Bone marrow (tissue), 2 donors: ENCODE measurements around the gene LMO1.

ENCODE experiments used
- DNase-seq, 2 donors: peaks; one replicate each; lab custom pipeline; 2025; lab: John Stamatoyannopoulos, UW

The LMO1 gene

GRCh38 chr11:8263769-8264410 lies at the start of gene LMO1:
LMO1 (minus strand) TSS chr11:8263878; CDS start chr11:8263362, 516 bp downstream.
- DNase-seq, result peak; percentile 42 to 58

DNA sequence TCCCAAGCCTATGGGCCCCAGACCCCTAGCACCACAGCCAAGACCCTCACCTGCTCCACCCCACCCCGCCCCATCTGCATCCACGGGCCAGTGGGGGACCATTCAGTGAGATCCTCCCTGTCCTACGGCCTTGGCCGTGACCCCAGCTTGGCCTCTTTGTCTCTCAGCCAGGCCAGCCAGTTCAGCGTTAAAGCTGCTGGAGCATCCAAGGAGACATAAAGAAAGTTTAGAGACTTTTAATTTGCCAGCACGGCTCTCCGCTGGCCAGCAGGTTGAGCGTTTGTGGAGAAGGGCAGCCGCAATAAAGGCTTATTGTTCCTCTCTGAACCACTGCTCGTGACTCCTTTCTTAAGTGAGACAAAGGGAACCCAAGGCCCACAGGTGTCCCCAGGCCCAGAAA lies 49.3 kb upstream of the LMO1 start:
- no peak for DNase-seq

- DNase-seq, result no peak
These were observed 47.7 kb upstream of the LMO1 start for GRCh38 chr11:8311366-8311765.

DNA sequence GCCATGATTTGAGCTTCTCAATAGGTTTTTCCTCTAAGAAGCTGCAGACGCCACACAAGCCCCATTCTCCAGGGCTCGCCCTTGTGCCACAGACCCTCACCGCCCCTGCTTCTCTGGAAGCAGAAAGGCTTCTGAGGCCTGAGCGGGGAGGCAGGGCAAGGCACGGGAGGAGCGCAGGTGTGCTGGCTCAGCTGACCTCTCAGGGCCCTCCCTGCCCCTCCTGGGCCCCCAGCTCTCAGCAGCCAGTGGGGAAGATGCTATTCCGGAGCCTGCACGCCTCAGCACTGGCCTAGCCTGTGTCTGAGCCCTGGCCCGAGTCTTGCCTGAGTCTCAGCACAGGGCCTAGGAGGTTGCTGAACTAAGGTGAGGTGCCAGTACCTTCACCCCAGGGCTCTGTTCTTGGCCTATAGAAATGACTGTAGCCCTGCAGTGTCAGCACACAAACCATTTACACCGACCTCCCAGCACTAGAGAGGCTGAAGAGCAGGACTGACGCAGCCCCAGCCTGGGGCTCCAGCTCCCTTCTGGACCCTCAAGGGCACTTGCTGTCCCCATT lies 47.1 kb upstream of the LMO1 start:
- DNase-seq, result no peak

DNA sequence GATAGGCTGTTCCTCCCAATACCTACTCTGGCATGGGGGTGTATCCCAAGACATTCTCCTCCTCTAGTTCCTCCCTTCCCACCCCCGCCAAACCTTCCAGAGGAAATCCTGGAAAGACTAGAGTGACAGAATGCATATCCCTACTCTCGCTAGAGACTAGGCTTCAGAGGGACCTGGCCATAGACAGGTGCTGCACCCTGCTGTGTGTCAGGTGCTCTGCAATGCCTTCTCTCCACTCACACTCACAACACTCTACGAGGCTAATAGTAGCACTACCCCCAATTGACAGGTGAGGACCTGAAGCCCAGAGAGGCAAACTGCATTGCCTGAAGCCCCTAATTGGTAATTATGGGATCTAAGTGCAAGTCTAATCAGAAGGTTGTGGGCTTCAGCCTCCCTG lies 46.2 kb upstream of the LMO1 start:
- DNase-seq, result no peak

GRCh38 chr11:8309311-8309710 lies 45.6 kb upstream of the LMO1 start:
- no peak for DNase-seq

DNA sequence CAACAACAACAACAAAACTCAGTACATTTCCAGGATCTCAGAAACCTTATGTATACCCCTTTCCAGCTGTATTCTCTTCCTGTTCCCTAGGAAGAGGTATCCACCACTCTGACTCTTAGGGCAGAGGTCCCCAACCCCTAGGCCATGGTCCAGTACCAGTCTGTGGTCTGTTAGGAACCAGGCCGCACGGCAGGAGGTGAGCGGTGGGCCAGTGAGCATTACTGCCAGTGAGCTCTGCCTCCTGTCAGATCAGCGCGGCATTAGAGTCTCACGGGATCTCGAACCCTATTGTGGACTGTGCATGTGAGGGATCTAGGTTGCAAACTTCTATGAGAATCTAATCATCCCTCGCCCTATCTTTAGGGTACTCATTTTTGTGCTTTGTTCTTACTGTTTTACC lies 43.9 kb upstream of the LMO1 start:
- DNase-seq, result no peak

DNA sequence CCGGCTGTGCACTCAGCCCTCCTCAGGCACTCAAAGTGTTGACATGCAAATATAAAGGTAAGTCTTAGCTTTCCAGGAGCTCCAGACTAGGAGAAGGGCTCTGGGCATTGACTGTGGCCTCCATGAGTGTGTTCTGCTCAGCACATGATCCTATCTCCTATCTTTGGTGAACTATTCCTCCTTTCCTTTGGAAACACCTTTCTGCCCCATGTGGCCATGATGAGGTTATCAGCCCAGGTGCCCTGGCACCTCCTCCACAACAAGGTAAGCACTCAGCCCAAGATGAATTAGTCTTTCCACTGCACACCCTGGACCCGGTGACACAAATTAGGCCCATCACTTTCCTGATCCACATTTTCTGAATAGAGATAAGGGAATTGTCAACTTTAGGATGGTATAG lies 37.9 kb upstream of the LMO1 start:
- no peak for DNase-seq

- no peak for DNase-seq
These were observed 35.4 kb upstream of the LMO1 start for GRCh38 chr11:8298801-8299786.

- DNase-seq, result no peak
These were observed 34.2 kb upstream of the LMO1 start for GRCh38 chr11:8297781-8298440.

DNA sequence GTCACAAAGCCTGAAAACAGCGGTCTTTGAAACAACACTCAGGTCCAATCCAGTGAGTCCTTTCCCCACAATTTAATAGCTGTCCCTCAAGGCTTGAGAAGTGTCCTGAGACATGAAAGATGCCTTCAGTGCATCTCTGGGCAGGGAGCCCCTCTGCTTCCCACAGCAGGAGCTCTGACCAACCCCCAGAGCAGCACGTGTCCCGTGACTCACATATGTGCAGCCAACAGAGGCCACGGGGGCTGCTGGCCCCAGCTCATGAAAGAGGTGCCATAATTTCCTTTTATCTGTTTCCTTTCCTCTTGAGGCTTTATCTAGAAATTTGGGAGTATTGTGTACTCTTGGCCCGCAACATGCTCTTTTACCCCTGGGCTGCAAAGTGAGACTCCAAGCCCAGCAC lies 33.2 kb upstream of the LMO1 start:
- no peak for DNase-seq

DNA sequence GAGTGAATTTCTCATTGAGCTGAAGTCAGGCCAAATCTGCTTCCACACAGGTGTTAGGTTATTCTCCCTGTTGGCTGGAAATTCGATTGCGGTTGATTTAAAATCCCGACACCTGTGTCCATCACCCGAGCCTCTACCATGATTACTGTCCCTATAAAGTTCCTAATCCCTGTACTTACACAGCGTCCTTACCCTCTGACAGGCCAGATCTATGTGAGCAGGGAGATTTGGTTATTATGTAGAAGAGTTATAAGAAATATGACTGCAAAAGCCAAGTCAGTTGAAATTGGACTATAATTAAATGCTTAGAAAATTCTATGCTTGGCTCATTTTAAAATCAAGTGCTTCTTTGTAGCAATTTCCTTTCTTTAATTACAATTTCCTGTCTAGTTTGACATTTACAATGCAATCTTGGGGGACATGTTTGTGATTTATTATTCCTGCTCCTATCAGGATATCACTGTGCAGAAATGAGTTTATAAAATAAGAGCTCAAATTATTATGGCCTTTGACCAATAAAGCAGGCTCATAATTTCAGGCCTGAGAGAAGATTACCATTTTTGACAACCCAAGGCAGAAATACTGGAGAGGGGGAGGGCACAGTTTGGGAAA lies 32.5 kb upstream of the LMO1 start:
- DNase-seq, result no peak

GRCh38 chr11:8294251-8294935 lies 30.7 kb upstream of the LMO1 start:
- DNase-seq, result no peak

- no peak for DNase-seq
These were observed 29.5 kb upstream of the LMO1 start for GRCh38 chr11:8293171-8293570.

DNA sequence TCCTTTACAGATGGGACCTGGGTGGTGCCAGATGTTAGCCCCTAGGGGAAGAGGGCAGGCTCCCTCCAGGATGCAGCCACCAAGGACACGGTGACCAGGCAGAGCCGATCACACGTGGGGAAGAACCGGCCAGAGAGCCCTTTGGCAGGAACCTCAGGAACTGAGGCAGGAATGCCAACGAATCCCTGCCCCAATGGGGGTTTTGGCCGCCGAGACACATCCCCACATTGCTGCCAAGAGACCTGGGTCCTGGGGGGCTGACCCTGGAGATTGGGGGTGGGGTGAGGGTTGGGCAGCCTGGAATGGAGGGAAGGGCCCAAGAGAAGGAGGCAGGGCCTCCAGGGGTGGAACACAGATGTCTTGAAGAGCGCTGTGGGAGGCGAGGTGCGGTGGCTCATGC lies 28.7 kb upstream of the LMO1 start:
- DNase-seq, result no peak

DNA sequence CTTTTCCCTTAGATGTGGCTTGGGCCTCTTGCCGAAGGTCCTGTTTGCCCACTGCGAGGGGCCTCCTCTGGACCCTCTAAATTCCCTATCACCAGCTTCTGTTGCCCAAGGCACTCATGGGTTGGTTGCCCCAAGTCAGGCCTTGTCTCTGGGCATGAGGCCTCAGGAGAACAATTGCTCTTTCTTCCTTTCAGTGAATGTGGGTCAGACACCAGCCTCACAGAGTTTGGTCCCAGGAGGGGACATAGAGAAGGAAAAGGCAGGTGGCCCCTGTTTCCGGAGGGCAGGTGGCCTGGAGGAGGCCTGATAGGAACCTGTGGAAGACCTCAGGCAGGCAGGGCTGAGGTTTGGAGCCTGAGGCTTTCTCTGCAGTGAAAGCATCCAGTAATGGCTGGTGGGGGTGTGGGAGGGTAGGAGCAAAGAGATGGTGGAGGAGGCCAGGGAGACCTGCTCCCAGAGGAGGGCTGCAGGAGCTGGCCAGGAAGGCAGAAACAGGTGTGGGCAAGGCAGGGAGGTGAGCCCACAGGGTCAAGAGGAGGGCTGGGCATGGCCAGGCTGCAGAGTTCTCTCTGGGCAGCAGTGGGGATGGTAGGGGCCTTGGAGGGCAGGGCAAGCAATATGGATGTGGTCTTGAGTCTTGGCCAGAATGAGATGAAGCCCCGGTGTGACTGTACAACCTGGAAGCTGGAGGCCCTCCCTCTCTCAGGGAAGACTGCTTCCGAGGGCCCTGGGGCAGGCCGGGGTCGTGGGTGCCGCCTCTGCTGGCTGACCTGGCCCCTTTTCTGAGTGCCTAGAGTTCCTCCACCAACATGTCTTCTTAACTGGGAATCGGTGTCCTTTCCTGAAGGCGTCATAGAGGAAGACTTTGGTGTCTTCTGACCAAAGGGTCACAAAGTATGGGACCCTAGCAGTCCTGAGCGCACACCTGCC lies 28.0 kb upstream of the LMO1 start:
- DNase-seq, result no peak

- no peak for DNase-seq
These were observed 26.6 kb upstream of the LMO1 start for GRCh38 chr11:8290081-8290810.

- no peak for DNase-seq
These were observed 25.8 kb upstream of the LMO1 start for GRCh38 chr11:8289492-8289918.

DNA sequence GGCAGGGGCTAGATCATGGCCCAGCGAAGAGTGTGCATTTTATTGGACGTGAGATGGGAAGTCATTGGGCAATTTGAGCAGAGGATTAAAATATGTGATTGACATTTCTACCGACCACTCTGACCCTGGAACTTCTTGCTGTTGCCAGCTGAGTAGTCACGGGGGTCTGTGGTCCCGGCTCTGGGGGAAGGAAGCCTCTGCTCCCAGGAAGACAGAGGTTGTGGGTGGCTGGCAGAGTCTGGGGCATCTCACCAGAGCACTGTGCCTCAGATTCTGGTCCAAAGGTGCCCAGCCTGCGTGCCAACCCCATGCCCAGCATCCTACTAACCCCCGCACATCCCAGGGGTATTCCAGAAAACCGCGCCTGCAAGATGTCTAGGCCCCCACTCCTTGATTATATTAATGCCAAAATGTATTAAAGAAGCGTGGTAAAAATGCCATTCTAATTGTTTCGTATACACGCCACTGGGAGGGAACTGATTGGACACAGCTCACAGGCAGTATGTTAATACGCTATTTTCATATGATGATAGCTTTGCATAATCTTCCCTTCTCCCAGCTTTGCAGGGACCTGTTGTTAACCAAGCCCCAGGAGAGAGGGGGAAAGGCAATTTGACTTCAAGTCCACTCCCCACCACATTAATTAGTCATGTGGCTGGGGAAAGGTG lies 25.3 kb upstream of the LMO1 start:
- no peak for DNase-seq
